ENCODE results near the gene SLC14A1. TPM values are rescaled to one million over a fixed set of nuclear protein-coding genes. Genes with fewer than 3 reads are reported as not detected.

Gene SLC14A1
- total RNA-seq, 1 experiment from 2014 or later: not detected

DNA sequence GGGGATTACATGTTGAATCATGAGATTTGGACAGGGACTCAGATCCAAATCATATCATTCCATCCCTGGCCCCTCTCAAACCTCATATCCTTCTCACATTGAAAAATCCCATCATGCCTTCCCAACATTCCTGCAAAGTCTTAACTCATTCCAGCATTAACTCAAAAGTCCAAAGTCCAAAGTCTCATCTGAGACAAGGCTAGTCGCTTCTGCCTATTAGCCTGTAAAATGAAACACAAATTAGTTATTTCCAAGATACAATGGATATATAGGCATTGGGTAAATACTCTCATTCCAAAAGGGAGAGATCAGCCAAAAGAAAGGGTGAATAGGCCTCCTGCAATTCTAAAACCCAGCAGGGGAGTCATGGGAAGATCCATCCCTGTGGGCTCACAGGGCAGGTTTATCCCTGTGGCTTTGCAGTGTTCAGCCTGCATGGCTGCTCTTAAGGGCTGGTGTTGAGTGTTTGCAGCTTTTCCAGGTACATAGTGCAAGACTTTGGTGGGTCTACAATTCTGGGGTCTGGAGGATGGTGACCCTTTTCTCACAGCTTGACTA, 21.2 kb upstream of the SLC14A1 start:
- no peaks in the 10 kb centered on the region for H3K4me1 ChIP-seq
- no peak for DNase-seq
- no peaks in the 10 kb centered on the region for H3K9me3 ChIP-seq (replicated peaks)
- no peak overlapping the region for H3K27ac ChIP-seq
- H3K4me3 ChIP-seq: no peak overlapping the region
- no peaks in the 10 kb centered on the region for H3K36me3 ChIP-seq
- no peaks in the 10 kb centered on the region for H3K27me3 ChIP-seq

DNA sequence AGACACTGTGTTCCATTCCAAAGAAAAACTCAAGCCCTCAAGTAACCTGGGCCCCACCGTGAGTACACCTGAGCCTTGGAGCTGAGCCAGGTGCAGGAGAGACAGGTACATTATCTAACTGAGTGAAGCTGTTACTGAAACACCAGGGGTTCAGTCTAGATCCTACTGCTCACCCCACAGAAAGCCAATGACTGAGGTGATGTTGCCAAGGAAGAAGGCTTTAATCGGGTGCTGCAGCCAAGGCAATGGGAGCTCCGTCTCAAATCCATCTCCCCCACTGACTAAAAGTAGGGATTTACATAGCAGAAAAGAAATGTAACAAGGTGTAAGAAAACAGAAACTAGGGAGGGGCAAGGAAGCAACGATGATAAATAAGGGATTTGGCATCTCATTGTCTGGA, 15.2 kb upstream of the SLC14A1 start:
- Histone ChIP-seq H3K36me3 (no peaks in the 10 kb centered on the region), H3K9me3 (replicated peaks) (no peaks in the 10 kb centered on the region), H3K4me1 (no peaks in the 10 kb centered on the region), H3K4me3 (no peak overlapping the region), H3K27ac (no peak overlapping the region), H3K27me3 (no peaks in the 10 kb centered on the region)
- DNase-seq: no peak

DNA sequence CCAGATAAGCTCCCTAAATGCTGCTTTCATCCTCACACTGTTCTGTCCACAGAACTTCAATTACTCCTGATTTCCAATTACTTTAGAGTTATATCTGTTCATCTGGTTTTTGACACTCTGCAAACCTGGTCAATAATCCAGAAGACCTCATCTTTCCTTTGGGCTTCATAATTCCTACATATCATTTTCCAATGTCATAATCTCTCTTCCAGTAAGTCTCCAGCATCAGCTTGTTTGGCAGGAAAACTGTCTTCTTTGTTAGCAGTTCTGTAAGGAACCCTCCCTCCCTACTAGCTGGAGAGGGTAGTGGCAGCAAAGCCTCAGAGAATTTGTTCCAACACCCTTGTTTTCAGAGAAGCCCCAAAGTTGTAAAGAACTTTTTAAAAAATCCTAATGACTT, 11.9 kb upstream of the SLC14A1 start:
- Histone ChIP-seq H3K27ac (no peak overlapping the region), H3K36me3 (no peaks in the 10 kb centered on the region), H3K4me3 (no peak overlapping the region), H3K4me1 (no peaks in the 10 kb centered on the region), H3K27me3 (no peaks in the 10 kb centered on the region), H3K9me3 (replicated peaks) (no peaks in the 10 kb centered on the region)
- no peak for DNase-seq

DNA sequence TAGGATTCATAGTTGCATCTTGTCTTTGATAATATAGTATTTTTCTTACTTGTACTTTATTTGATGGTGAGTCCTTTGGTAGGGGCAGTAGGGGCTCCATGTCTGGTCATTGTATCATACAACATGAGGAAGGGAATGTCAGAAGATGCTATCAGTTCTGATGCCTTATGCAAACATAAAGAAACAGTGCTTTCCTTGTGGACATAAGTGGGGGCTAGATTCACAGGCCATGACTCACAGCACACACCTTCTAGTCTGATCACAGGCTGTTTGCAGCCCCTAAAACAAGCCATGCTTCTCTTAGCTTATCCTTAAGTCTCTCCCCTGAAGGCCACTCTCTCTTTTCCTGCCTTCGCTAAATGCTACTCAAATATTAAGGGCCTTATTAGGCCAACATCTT, 10.7 kb upstream of the SLC14A1 start:
- no peak for DNase-seq
- H3K27me3 ChIP-seq: no peaks in the 10 kb centered on the region
- H3K9me3 ChIP-seq (replicated peaks): no peaks in the 10 kb centered on the region
- no peak overlapping the region for H3K27ac ChIP-seq
- H3K36me3 ChIP-seq: no peaks in the 10 kb centered on the region
- H3K4me1 ChIP-seq: no peaks in the 10 kb centered on the region
- H3K4me3 ChIP-seq: no peak overlapping the region

DNA sequence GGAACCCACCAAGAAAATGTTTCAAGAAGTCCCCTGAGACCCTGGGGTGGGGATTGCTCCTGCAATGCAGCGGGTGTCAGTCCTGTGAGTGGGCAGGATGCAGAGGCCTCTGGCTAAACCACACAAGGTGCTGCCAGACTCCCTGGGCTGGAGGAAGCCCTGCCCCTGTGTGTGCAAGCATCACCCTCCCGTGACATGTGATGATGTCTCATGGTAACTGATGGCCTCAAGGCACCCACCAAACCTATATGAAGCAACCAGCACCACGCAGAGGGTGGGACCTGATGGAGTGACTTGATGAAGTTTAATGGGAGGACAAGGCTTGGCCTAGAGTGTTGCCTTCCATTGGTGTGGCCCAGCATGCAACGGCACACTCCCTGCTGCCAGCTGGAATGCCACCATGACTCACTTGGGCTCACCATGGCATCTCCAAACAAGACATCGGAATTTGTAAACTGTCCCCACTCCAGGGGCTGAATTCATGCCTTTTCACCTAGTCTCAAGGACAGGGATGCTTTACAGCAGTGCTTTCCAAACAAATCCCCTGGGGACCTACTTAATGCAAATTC, 8.7 kb upstream of the SLC14A1 start:
- H3K27ac ChIP-seq: no peak overlapping the region
- no peak overlapping the region for H3K4me3 ChIP-seq
- no peaks in the 10 kb centered on the region for H3K9me3 ChIP-seq (replicated peaks)
- H3K36me3 ChIP-seq: no peaks in the 10 kb centered on the region
- no peaks in the 10 kb centered on the region for H3K4me1 ChIP-seq
- DNase-seq: no peak
- H3K27me3 ChIP-seq: no peaks in the 10 kb centered on the region

DNA sequence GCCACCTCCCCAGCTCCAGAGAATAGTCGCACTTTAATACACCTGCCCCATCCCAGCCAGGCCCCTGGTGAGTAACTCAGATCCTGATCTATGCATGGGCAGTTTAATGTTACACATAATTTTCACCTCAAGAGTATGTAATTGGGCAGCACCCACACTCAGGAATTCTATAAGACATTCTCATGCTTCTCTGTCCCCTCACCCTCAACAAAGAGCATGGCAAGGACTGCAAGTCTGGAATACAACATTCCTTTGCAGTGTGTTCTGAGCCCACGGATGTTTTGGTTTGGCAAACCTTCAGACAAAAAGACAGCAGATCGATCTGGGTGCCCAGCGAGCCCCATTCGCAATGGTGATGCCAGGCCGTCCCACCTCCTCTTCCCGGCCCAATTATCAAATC, 4.9 kb upstream of the SLC14A1 start:
- no peaks in the 10 kb centered on the region for H3K36me3 ChIP-seq
- no peaks in the 10 kb centered on the region for H3K27me3 ChIP-seq
- H3K4me3 ChIP-seq: no peak overlapping the region
- no peaks in the 10 kb centered on the region for H3K4me1 ChIP-seq
- no peak overlapping the region for H3K27ac ChIP-seq
- no peaks in the 10 kb centered on the region for H3K9me3 ChIP-seq (replicated peaks)
- DNase-seq: no peak

DNA sequence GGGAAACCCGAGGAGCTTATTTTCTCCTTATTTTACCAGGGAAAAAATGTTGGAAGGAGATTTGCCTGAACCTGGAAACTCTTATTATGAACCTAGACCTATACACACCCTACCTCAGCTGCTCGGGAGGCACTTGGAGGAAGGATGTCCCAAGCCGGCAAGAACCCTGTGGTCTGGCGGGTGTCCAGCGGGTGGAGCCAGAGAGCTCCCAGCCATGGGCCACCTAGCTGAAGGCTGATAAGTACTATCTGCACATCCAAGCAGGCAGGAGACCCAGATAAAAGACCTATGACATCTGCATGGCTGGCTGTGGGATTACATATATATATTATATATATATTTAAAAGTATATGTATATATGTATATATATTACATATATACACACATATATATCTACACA, 1.1 kb upstream of the SLC14A1 start:
- no peaks in the 10 kb centered on the region for H3K36me3 ChIP-seq
- peak; percentile 46 to 68 for DNase-seq
- no peaks in the 10 kb centered on the region for H3K4me1 ChIP-seq
- H3K4me3 ChIP-seq: no peak overlapping the region
- H3K27ac ChIP-seq: no peak overlapping the region
- no peaks in the 10 kb centered on the region for H3K9me3 ChIP-seq (replicated peaks)
- no peaks in the 10 kb centered on the region for H3K27me3 ChIP-seq

DNA sequence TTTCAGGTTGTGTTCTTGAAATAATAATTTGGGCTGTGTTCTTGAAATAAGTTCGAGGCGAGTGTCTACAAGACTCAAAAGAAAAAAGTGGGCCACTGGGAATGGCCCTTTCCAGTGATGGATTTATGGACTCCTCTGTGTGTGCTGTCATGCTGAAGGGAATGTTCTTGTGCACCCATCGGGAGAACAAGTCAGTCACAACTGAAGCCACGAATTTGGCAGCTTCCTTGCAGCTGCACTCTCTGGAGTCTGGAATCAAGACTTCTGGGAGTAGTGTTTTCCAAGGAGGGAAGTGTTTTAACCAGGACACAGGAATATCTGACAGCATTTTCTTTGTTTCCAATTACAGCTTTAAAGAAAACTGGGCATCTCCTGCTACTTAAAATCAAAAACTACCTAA, 620 bp downstream of the SLC14A1 start:
- no peaks in the 10 kb centered on the region for H3K9me3 ChIP-seq (replicated peaks)
- no peaks in the 10 kb centered on the region for H3K36me3 ChIP-seq
- H3K27me3 ChIP-seq: no peaks in the 10 kb centered on the region
- no peak for DNase-seq
- no peak overlapping the region for H3K27ac ChIP-seq
- H3K4me3 ChIP-seq: no peak overlapping the region
- no peaks in the 10 kb centered on the region for H3K4me1 ChIP-seq

DNA sequence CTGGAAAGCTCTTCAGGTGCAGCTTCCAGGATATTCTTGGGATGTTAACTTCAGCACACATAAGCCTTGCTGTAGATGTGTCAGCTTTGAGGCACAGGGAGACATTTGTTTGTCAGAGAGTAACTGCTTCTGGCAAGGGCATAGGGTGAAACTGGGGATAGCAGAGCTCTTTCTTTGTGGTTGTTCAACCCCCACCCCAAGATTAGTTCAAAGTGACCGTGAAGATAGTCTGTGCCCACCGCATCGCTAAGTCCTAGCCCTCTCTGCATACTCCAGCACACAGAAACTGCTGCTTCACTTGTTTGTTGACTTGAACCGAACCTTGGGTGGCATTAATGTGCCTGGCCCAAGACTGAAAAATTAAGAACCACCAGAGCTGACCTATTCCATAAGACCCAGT, 1.4 kb downstream of the SLC14A1 start:
- H3K4me1 ChIP-seq: no peaks in the 10 kb centered on the region
- H3K9me3 ChIP-seq (replicated peaks): no peaks in the 10 kb centered on the region
- no peak for DNase-seq
- no peaks in the 10 kb centered on the region for H3K27me3 ChIP-seq
- H3K27ac ChIP-seq: no peak overlapping the region
- H3K4me3 ChIP-seq: no peak overlapping the region
- no peaks in the 10 kb centered on the region for H3K36me3 ChIP-seq

DNA sequence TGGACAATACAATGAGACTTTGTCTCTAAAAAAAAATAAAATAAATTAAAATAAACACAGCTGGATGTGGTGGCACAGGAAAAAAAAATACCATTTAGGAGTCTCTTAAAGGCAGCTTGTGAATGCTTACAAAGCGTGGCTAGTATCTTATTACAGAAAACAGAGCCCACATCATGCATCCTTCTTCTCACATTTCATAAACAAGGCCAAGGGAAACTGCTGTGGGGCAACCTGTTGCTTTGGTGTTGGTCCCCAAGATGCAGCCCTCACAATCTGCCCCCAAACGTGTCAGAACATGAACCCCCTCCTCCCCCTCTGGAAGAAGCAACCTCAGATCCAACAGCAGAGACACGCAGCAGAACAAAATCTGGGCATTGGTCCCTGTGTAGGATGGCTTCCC, 2.6 kb downstream of the SLC14A1 start:
- Histone ChIP-seq H3K27ac (no peak overlapping the region), H3K27me3 (no peaks in the 10 kb centered on the region), H3K36me3 (no peaks in the 10 kb centered on the region), H3K4me3 (no peak overlapping the region), H3K9me3 (replicated peaks) (no peaks in the 10 kb centered on the region), H3K4me1 (no peaks in the 10 kb centered on the region)
- DNase-seq: peak in 1 of 2 experiments; percentile 2

DNA sequence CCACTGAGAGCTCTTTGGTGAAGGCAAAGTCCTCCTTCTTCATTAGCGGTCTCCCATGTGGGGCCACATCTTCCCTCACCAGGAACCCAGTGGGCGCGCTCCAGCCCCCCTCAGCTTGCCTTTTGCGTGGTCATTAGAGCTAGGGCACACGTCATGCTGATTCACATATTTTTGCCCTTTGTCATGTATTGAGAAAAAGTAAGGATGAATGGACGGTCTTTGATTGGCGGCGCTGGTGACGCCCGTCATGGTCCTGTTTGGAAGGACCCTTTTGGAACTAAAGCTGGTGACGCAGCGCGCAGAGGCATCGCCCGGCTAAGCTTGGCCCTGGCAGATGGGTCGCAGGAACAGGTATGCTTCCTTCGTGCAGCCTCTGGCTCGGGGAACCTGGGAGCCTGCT, 3.1 kb downstream of the SLC14A1 start:
- no peaks in the 10 kb centered on the region for H3K9me3 ChIP-seq (replicated peaks)
- no peaks in the 10 kb centered on the region for H3K4me1 ChIP-seq
- no peak overlapping the region for H3K4me3 ChIP-seq
- H3K27me3 ChIP-seq: no peaks in the 10 kb centered on the region
- no peak for DNase-seq
- no peaks in the 10 kb centered on the region for H3K36me3 ChIP-seq
- no peak overlapping the region for H3K27ac ChIP-seq

DNA sequence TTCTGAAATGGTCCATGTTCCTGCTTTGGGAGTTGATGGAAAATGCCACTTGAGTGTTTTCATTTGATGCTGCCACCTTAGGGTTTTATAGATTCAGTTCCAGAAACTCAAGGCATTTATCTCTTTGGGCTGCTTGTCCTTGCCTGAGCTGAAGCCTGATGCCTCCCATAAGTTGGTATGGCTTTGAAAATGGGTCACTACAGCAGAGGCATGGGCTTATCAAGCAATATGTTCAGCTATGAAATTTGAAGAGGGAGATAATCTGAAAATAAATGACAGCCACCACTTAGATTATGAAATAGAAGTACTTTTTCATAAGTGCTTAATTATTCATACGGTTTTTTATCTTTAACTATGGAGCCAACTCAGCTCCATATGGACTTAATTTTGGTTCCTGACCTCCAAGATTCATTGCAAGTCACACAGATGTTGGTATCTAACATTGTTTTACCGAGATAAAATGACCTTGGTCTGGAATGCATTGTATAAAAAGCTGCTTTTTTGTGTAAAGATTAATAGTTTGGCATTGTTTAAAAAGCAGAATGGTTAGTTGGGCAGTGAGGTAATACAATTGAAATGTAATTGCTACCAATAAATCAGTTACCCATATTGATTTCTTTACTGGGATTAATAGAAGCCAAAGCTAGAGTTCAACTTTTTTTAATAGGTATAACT, 4.5 kb downstream of the SLC14A1 start:
- Histone ChIP-seq H3K4me1 (no peaks in the 10 kb centered on the region), H3K27ac (no peak overlapping the region), H3K36me3 (no peaks in the 10 kb centered on the region), H3K27me3 (no peaks in the 10 kb centered on the region), H3K4me3 (no peak overlapping the region), H3K9me3 (replicated peaks) (no peaks in the 10 kb centered on the region)
- DNase-seq: no peak

DNA sequence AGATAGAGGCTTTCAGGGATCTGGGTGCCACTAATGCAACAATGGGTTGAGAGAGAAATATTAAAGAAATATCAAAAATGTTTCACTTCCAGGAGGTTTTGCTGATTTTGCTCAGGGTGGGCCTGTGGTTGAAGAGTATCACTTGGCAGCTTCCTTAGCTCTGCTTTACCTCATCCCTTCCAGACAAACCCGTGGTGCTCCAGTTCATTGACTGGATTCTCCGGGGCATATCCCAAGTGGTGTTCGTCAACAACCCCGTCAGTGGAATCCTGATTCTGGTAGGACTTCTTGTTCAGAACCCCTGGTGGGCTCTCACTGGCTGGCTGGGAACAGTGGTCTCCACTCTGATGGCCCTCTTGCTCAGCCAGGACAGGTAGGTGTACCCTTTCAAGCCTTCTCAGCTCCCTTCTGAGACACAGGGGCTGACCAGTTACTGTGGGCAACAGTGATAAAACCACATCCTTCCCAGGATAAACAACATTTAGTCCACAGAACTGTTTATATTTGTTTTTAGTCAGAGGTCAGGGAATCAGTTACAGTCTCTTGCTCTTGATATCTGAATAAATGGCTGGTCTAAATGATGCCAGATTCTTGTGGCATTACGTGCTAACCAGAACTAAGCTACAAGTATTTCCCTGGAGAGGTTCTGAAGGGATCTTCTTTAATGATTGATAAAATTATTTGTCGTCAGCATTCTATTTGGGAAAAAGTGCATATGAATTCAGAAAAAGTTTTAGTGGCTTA, 7.0 kb downstream of the SLC14A1 start:
- Histone ChIP-seq H3K4me3 (no peak overlapping the region), H3K9me3 (replicated peaks) (no peaks in the 10 kb centered on the region), H3K4me1 (no peaks in the 10 kb centered on the region), H3K27ac (no peak overlapping the region), H3K36me3 (no peaks in the 10 kb centered on the region), H3K27me3 (no peaks in the 10 kb centered on the region)
- no peak for DNase-seq

DNA sequence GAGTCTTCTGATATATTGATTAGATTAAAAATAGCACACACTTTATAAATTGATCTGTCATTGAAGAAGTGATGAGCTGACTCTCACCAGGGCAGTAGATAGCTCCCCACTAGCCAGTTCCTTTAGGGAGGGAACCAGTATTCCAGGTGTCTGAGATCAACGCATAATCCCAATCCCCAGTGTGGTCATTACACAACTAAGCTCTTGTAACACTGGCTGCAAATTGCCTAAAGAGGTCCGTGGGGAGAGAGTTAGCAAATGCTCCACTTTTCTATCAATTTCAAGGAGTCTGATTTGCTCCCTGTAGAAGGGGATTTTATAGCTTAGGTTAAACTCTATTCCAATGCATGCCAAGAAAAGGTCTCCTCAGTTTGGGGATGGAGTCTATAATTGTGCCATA, 7.7 kb downstream of the SLC14A1 start:
- no peaks in the 10 kb centered on the region for H3K9me3 ChIP-seq (replicated peaks)
- no peaks in the 10 kb centered on the region for H3K4me1 ChIP-seq

DNA sequence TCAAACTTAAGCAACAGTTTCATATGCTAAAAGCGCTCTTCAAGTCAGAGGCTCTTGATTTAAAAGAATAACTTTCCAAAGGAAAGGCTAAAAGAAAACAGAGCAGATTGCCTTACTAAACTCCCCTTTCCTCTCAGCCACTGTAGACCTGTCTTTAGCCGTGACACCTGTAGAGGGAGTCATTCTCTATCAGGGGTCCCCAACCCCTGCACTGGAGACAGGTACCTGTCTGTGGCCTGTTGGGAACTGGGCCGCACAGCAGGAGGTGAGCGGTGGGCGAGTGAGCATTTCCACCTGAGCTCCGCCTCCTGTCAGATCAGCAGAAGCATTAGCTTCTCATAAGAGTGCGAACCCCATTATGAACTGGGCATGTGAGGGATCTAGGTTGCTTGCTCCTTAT, 9.6 kb downstream of the SLC14A1 start:
- H3K4me3 ChIP-seq: no peak overlapping the region
- H3K36me3 ChIP-seq: no peaks in the 10 kb centered on the region
- no peaks in the 10 kb centered on the region for H3K9me3 ChIP-seq (replicated peaks)
- H3K27ac ChIP-seq: no peak overlapping the region
- DNase-seq: no peak
- no peaks in the 10 kb centered on the region for H3K27me3 ChIP-seq
- no peaks in the 10 kb centered on the region for H3K4me1 ChIP-seq

More for the DNA sequence above, 7.7 kb downstream of the SLC14A1 start:
- H3K4me3 ChIP-seq: no peak overlapping the region
- no peaks in the 10 kb centered on the region for H3K36me3 ChIP-seq
- H3K27me3 ChIP-seq: no peaks in the 10 kb centered on the region
- no peak overlapping the region for H3K27ac ChIP-seq
- DNase-seq: no peak
